ENCODE results near the gene SIM2.

Gene SIM2

GRCh38 chr21:36699546-36700294, 805 bp downstream of the SIM2 start:
- peaks cover 3% of the 10 kb centered on the region for H3K4me1 ChIP-seq
- peak overlapping the region; percentile 55 for H3K4me3 ChIP-seq
- H3K36me3 ChIP-seq (replicated peaks): no peaks in the 10 kb centered on the region; the same call in 1 of the 2 replicates
- in situ Hi-C loops (cut with MboI; ENCODE audit: low sequenced_read_pairs): no loop called here
- peak; percentile 12 to 33 for DNase-seq (ENCODE audit: low spot score in 2 of 2)
- H3K9me3 ChIP-seq: peaks cover 2% of the 10 kb centered on the region
- H3K27me3 ChIP-seq (ENCODE audit: low read depth): no peaks in the 10 kb centered on the region

GRCh38 chr21:36700295-36700970, 1.5 kb downstream of the SIM2 start:
- H3K4me1 ChIP-seq: peaks cover 3% of the 10 kb centered on the region
- peaks cover 6% of the 10 kb centered on the region for H3K9me3 ChIP-seq
- DNase-seq (ENCODE audit: low spot score in 2 of 2): peak; percentile 14 to 64
- no peaks in the 10 kb centered on the region for H3K27me3 ChIP-seq (ENCODE audit: low read depth)
- H3K36me3 ChIP-seq (replicated peaks): no peaks in the 10 kb centered on the region; the same call in 1 of the 2 replicates
- in situ Hi-C loops (cut with MboI; ENCODE audit: low sequenced_read_pairs): no loop called here
- H3K4me3 ChIP-seq: peak overlapping the region; percentile 55

DNA sequence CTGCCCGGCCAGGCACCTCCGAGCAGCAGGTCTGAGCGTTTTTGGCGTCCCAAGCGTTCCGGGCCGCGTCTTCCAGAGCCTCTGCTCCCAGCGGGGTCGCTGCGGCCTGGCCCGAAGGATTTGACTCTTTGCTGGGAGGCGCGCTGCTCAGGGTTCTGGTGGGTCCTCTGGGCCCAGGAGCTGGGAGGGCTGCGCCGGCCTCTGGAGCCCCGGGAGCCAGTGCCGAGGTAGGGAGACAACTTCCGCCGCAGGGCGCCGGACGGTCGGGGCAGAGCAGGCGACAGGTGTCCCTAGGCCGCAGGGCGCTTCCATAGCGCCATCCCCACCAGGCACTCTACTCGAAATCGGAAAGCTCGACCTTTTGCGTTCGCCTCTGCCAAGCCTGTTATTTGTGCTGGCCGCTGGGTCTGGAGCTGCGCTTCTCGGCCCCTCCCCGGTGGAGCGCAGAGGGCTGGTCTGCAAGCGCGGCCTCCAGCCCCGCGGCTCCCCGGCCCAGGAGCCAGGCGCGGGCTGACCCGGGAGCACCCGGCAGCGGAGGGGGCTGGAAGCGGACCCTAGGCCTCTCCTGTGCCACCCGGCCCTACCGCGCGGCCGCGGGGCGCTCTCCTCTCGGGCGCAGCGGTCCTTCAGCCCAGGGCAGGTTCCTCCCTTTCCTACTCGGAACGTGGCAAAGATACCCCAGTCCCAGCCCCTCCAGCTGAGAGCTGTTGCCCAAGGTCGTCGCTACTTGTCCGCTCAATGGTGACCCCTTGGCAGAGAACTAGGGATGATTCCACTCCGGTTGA, 2.2 kb downstream of the SIM2 start:
- H3K9me3 ChIP-seq: peaks cover 6% of the 10 kb centered on the region
- DNase-seq (ENCODE audit: low spot score in 2 of 2): peak in 1 of 2 experiments; percentile 51
- peaks cover 3% of the 10 kb centered on the region for H3K4me1 ChIP-seq
- no peaks in the 10 kb centered on the region; the same call in 1 of the 2 replicates for H3K36me3 ChIP-seq (replicated peaks)
- in situ Hi-C loops (cut with MboI; ENCODE audit: low sequenced_read_pairs): no loop called here
- no peaks in the 10 kb centered on the region for H3K27me3 ChIP-seq (ENCODE audit: low read depth)
- H3K4me3 ChIP-seq: peak overlapping the region; percentile 55

- in situ Hi-C loops (cut with MboI; ENCODE audit: low sequenced_read_pairs): no loop called here
- Histone ChIP-seq H3K36me3 (replicated peaks) (no peaks in the 10 kb centered on the region; the same call in 1 of the 2 replicates), H3K27me3 (ENCODE audit: low read depth) (no peaks in the 10 kb centered on the region), H3K4me3 (peak overlapping the region; percentile 55), H3K9me3 (peaks cover 7% of the 10 kb centered on the region), H3K4me1 (peaks cover 3% of the 10 kb centered on the region)
- DNase-seq (ENCODE audit: low spot score in 2 of 2): peak in 1 of 2 experiments; percentile 30
These were observed 3.1 kb downstream of the SIM2 start for GRCh38 chr21:36701756-36702621.

- no peaks in the 10 kb centered on the region; the same call in 1 of the 2 replicates for H3K36me3 ChIP-seq (replicated peaks)
- in situ Hi-C loops (cut with MboI; ENCODE audit: low sequenced_read_pairs): no loop called here
- H3K9me3 ChIP-seq: peaks cover 7% of the 10 kb centered on the region
- no peak for DNase-seq (ENCODE audit: low spot score in 2 of 2)
- H3K27me3 ChIP-seq (ENCODE audit: low read depth): no peaks in the 10 kb centered on the region
- H3K4me1 ChIP-seq: peaks cover 3% of the 10 kb centered on the region
- H3K4me3 ChIP-seq: no peak overlapping the region
These were observed 3.7 kb downstream of the SIM2 start for GRCh38 chr21:36702622-36702968.

DNA sequence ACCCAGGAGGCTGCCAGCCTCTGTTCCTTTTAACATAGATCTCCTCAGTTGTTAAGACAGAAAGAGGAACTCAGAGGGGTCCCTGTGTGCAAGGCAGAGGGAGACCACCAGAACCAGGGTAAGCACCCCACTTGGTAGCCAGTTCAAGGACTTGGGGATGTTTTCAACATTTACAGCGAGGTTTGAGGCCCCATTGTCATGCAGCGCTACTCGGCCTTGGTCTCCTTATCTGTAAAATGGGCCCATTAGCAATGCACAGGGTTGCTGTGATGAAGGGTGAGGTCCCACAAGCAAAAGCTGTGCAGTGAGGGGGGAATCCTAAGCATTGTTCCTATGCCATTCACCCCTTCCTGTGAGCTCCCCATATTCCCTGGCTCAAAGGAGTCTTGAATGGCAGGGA, 4.2 kb downstream of the SIM2 start:
- DNase-seq (ENCODE audit: low spot score in 2 of 2): no peak
- H3K4me1 ChIP-seq: peaks cover 3% of the 10 kb centered on the region
- H3K36me3 ChIP-seq (replicated peaks): no peaks in the 10 kb centered on the region; the same call in 1 of the 2 replicates
- peaks cover 7% of the 10 kb centered on the region for H3K9me3 ChIP-seq
- in situ Hi-C loops (cut with MboI; ENCODE audit: low sequenced_read_pairs): no loop called here
- H3K27me3 ChIP-seq (ENCODE audit: low read depth): no peaks in the 10 kb centered on the region
- no peak overlapping the region for H3K4me3 ChIP-seq

GRCh38 chr21:36703626-36704280, 4.8 kb downstream of the SIM2 start:
- in situ Hi-C loops (cut with MboI; ENCODE audit: low sequenced_read_pairs): no loop called here
- no peaks in the 10 kb centered on the region; the same call in 1 of the 2 replicates for H3K4me1 ChIP-seq
- DNase-seq (ENCODE audit: low spot score in 2 of 2): no peak
- no peaks in the 10 kb centered on the region; the same call in 1 of the 2 replicates for H3K36me3 ChIP-seq (replicated peaks)
- no peaks in the 10 kb centered on the region for H3K27me3 ChIP-seq (ENCODE audit: low read depth)
- H3K4me3 ChIP-seq: no peak overlapping the region
- peaks cover 7% of the 10 kb centered on the region for H3K9me3 ChIP-seq

DNA sequence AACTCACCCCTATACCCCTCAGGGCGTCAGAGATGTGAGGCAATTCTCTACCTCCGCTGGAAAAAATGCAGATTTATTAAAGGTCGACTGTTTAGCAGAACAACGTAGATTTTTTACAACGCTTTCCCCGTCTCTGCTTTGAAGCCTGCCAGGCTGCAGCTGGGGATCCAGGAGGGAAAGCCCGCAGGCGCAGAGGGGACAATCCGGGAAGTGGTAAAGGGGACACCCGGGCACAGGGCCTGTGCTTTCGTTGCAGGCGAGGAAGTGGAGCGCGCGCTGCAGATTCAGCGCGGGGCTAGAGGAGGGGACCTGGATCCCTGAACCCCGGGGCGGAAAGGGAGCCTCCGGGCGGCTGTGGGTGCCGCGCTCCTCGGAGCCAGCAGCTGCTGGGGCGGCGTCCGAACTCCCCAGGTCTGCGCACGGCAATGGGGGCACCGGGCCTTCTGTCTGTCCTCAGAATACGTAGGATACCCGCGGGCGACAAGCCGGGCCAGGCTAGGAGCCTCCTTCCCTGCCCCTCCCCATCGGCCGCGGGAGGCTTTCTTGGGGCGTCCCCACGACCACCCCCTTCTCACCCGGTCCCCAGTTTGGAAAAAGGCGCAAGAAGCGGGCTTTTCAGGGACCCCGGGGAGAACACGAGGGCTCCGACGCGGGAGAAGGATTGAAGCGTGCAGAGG, 5.5 kb downstream of the SIM2 start:
- H3K36me3 ChIP-seq (replicated peaks): no peaks in the 10 kb centered on the region; the same call in 1 of the 2 replicates
- in situ Hi-C loops (cut with MboI; ENCODE audit: low sequenced_read_pairs): no loop called here
- H3K27me3 ChIP-seq (ENCODE audit: low read depth): no peaks in the 10 kb centered on the region
- no peak for DNase-seq (ENCODE audit: low spot score in 2 of 2)
- no peak overlapping the region for H3K4me3 ChIP-seq
- H3K4me1 ChIP-seq: no peaks in the 10 kb centered on the region; the same call in 1 of the 2 replicates
- peaks cover 7% of the 10 kb centered on the region for H3K9me3 ChIP-seq

GRCh38 chr21:36704958-36705678, 6.2 kb downstream of the SIM2 start:
- in situ Hi-C loops (cut with MboI; ENCODE audit: low sequenced_read_pairs): no loop called here
- peaks cover 7% of the 10 kb centered on the region for H3K9me3 ChIP-seq
- no peak overlapping the region for H3K4me3 ChIP-seq
- H3K27me3 ChIP-seq (ENCODE audit: low read depth): no peaks in the 10 kb centered on the region
- DNase-seq (ENCODE audit: low spot score in 2 of 2): no peak
- H3K36me3 ChIP-seq (replicated peaks): no peaks in the 10 kb centered on the region; the same call in 1 of the 2 replicates
- no peaks in the 10 kb centered on the region; the same call in 1 of the 2 replicates for H3K4me1 ChIP-seq

GRCh38 chr21:36705679-36706481, 7.0 kb downstream of the SIM2 start:
- Histone ChIP-seq H3K36me3 (replicated peaks) (no peaks in the 10 kb centered on the region; the same call in 1 of the 2 replicates), H3K4me1 (no peaks in the 10 kb centered on the region; the same call in 1 of the 2 replicates), H3K27me3 (ENCODE audit: low read depth) (no peaks in the 10 kb centered on the region), H3K9me3 (peaks cover 7% of the 10 kb centered on the region), H3K4me3 (no peak overlapping the region)
- no peak for DNase-seq (ENCODE audit: low spot score in 2 of 2)
- in situ Hi-C loops (cut with MboI; ENCODE audit: low sequenced_read_pairs): no loop called here

DNA sequence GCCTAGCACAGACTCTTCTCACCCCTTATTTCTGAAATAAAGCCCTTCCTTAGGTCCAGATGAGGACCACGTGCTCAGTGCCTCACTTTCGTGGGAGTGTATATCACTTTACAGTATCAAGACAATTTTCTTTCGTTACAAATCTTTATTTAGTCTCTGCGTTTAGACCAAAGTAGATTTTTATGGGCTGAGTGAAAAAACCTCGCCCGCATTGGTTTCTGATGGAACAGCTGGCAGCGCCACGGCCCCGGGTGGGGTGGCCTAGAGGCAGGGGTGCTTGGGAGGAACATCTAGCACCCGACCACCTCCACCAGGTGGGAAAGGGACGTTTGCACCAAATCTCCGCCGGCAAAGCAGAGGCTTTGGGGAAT, 7.6 kb downstream of the SIM2 start:
- Histone ChIP-seq H3K27me3 (ENCODE audit: low read depth) (no peaks in the 10 kb centered on the region), H3K9me3 (peaks cover 7% of the 10 kb centered on the region), H3K4me3 (no peak overlapping the region), H3K36me3 (replicated peaks) (no peaks in the 10 kb centered on the region; the same call in 1 of the 2 replicates), H3K4me1 (no peaks in the 10 kb centered on the region; the same call in 1 of the 2 replicates)
- in situ Hi-C loops (cut with MboI; ENCODE audit: low sequenced_read_pairs): no loop called here
- DNase-seq (ENCODE audit: low spot score in 2 of 2): no peak
